Neuronal stem cell (in vitro differentiated cells): ENCODE results near the gene CRK.

Experiments used
- DNase-seq: peaks from one replicate; pipeline ENCODE4 v3.0.0-alpha.2; 2013; ENCODE audit warnings: low spot score
- H2AFZ ChIP-seq: one replicate; pipeline ENCODE4 v1.6.1; 2013; ENCODE audit warnings: mild to moderate bottlenecking, low read length, inconsistent platforms
- H2AK5ac ChIP-seq: 2 replicates; pipeline ENCODE4 v1.6.1; 2013; ENCODE audit warnings: low read depth, mild to moderate bottlenecking, inconsistent platforms, low read length, moderate library complexity, mixed read lengths
- H2BK120ac ChIP-seq: 2 replicates; pipeline ENCODE4 v1.6.1; 2013; ENCODE audit warnings: low read depth, mild to moderate bottlenecking, inconsistent platforms, low read length, moderate library complexity, mixed read lengths
- H2BK12ac ChIP-seq: one replicate; pipeline ENCODE4 v1.6.1; 2013; ENCODE audit warnings: low read length, inconsistent platforms
- H2BK15ac ChIP-seq: 2 replicates; pipeline ENCODE4 v1.6.1; 2013; ENCODE audit warnings: mild to moderate bottlenecking, low read length, inconsistent platforms, mixed read lengths
- H2BK5ac ChIP-seq: one replicate; pipeline ENCODE4 v1.6.1; 2013; ENCODE audit warnings: inconsistent platforms, mild to moderate bottlenecking, low read length, moderate library complexity
- H3K14ac ChIP-seq: one replicate; pipeline ENCODE4 v1.6.1; 2013; ENCODE audit warnings: low read length, inconsistent platforms
- H3K18ac ChIP-seq: 2 replicates; pipeline ENCODE4 v1.6.1; 2013; ENCODE audit warnings: low read length, inconsistent platforms
- H3K23ac ChIP-seq: 2 replicates; pipeline ENCODE4 v1.6.1; 2013; ENCODE audit warnings: low read depth, mild to moderate bottlenecking, mixed read lengths, low read length, inconsistent platforms; ENCODE audit not compliant: poor library complexity
- H3K27ac ChIP-seq: replicated peaks from 3 replicates; pipeline ENCODE4 v1.5.1; 2013; ENCODE audit warnings: low read length, inconsistent platforms
- H3K27me3 ChIP-seq, 3 experiments: 2 replicates each; pipeline ENCODE4 v1.6.1; 2013; ENCODE audit warnings: low read length in 3 of 3, mild to moderate bottlenecking in 2 of 3, inconsistent platforms in 1 of 3, low read depth in 1 of 3, mixed read lengths in 1 of 3, moderate library complexity in 1 of 3; ENCODE audit not compliant: control insufficient read depth in 3 of 3, insufficient read depth in 3 of 3
- H3K36me3 ChIP-seq, 2 donors: replicated peaks in 1 of 2; 2 replicates each; pipeline ENCODE4 v1.6.1; 2013; ENCODE audit warnings: low read length in 2 of 2; ENCODE audit not compliant: control insufficient read depth in 2 of 2, insufficient read depth in 2 of 2
- H3K4ac ChIP-seq: 2 replicates; pipeline ENCODE4 v1.6.1; 2013; ENCODE audit warnings: inconsistent platforms, mild to moderate bottlenecking, low read length, moderate library complexity
- H3K4me1 ChIP-seq, 2 donors: 1 replicate in 1 of 2; 2 replicates in 1 of 2; pipeline ENCODE4 v1.6.1; 2013; ENCODE audit warnings: low read length in 2 of 2, low read depth in 1 of 2; ENCODE audit not compliant: control insufficient read depth in 2 of 2, insufficient read depth in 1 of 2
- H3K4me2 ChIP-seq: one replicate; pipeline ENCODE4 v1.6.1; 2013; ENCODE audit warnings: mild to moderate bottlenecking, low read length, inconsistent platforms; ENCODE audit not compliant: insufficient read depth, poor library complexity, severe bottlenecking
- H3K4me3 ChIP-seq, 2 donors: 2 replicates each; pipeline ENCODE4 v1.5.1; 2013; ENCODE audit warnings: low read length in 2 of 2, mild to moderate bottlenecking in 2 of 2, inconsistent platforms in 1 of 2, moderate library complexity in 1 of 2
- H3K79me1 ChIP-seq: one replicate; pipeline ENCODE4 v1.6.1; 2013; ENCODE audit warnings: low read depth, mild to moderate bottlenecking, inconsistent platforms, low read length, moderate library complexity
- H3K9ac ChIP-seq: one replicate; pipeline ENCODE4 v1.6.1; 2013; ENCODE audit warnings: mild to moderate bottlenecking, low read depth, low read length, inconsistent platforms; ENCODE audit not compliant: poor library complexity
- H3K9me3 ChIP-seq, 2 donors: replicated peaks in 1 of 2; 2 replicates each; pipeline versions ENCODE3 to v1.6.1; 2013; ENCODE audit warnings: low read length in 2 of 2, mild to moderate bottlenecking in 2 of 2, inconsistent platforms in 1 of 2, low read depth in 1 of 2, mixed read lengths in 1 of 2, moderate library complexity in 1 of 2; ENCODE audit not compliant: control insufficient read depth in 2 of 2, insufficient read depth in 1 of 2
- H4K8ac ChIP-seq: one replicate; pipeline ENCODE4 v1.6.1; 2013; ENCODE audit warnings: low read depth, mild to moderate bottlenecking, inconsistent platforms, low read length, moderate library complexity
- H4K91ac ChIP-seq: one replicate; pipeline ENCODE4 v1.6.1; 2013; ENCODE audit warnings: low read length, low read depth, mild to moderate bottlenecking, inconsistent platforms; ENCODE audit not compliant: poor library complexity
- WGBS, 2 donors: extraction: QIAGEN DNeasy Blood & Tissue Kit; methylation state at CpG; one replicate each; pipeline ENCODE4 v1.1.7; 2013; ENCODE audit warnings: missing lambda C conversion rate in 2 of 2, mixed read lengths in 1 of 2; ENCODE audit not compliant: insufficient read length in 2 of 2, insufficient replicate concordance in 1 of 2; ENCODE audit errors: extremely low coverage in 2 of 2; 5-methylcytosine and 5-hydroxymethylcytosine counted together

Gene CRK

GRCh38 chr17:1475321-1475854 lies 19.4 kb upstream of the CRK start:
- no peaks in the 10 kb centered on the region for H3K27me3 ChIP-seq
- no peak overlapping the region for H2AK5ac ChIP-seq
- H3K27ac ChIP-seq = no peak overlapping the region
- H3K4me2 ChIP-seq = no peak overlapping the region
- DNase-seq = no peak
- H3K9ac ChIP-seq = no peak overlapping the region
- no peak overlapping the region for H2BK5ac ChIP-seq
- no peak overlapping the region for H3K14ac ChIP-seq
- no peak overlapping the region for H2AFZ ChIP-seq
- H3K9me3 ChIP-seq = no peaks in the 10 kb centered on the region
- H2BK120ac ChIP-seq = no peak overlapping the region
- H3K36me3 ChIP-seq = peaks cover 35 to 51% of the 10 kb centered on the region in 2 donors
- no peak overlapping the region for H3K4me3 ChIP-seq
- no peak overlapping the region for H3K4ac ChIP-seq
- no peak overlapping the region for H3K23ac ChIP-seq
- H3K79me1 ChIP-seq = peaks cover 6% of the 10 kb centered on the region
- no peak overlapping the region for H4K91ac ChIP-seq
- H2BK12ac ChIP-seq = no peak overlapping the region
- no peak overlapping the region for H2BK15ac ChIP-seq
- no peak overlapping the region for H4K8ac ChIP-seq
- H3K18ac ChIP-seq = no peak overlapping the region
- no CpG with 5 or more reads among the region's 15 CpGs for WGBS, 2 donors
- peaks cover 0 to 2% of the 10 kb centered on the region in 2 donors for H3K4me1 ChIP-seq

DNA sequence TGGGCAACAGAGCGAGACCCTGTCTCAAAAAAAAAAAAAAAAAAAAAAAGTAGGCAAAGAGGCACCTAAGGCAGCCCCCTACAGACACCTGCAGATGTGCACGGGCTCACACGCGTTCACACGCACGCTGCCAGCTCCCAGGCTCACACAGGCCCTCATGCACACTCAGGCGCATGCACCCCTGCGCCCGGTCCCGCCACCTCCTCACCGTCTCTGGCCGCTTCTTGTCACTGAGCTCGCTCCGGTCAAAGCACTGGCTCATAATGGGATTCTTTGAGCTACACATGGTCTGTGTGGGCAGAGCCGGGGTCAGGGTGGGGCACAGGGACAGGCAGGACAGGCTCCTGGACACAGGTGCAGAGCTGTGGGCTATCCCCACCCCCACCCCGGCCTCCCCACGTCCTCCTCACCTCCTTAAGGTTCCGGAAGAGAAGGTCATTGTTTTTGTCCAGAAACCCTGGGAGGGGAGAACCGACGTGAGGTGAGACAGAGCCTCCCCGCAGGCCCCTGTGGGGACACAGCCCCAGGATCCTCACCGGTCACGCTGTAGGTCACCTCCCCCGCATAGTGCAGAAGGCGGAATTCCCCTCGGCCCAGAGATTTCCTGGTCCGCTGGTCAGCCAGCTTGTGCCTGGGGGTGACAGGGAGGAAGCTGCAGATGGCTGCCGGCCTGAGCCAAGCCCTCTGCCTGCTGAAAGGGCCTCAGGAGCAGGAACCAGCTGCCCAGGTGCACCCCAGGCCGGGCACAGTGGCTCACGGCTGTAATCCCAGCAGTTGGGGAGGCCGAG lies 18.6 kb upstream of the CRK start:
- H3K18ac ChIP-seq = no peak overlapping the region
- H3K4me3 ChIP-seq = no peak overlapping the region
- no peak overlapping the region for H2BK5ac ChIP-seq
- no peak overlapping the region for H3K23ac ChIP-seq
- H3K4me1 ChIP-seq = peaks cover 0 to 2% of the 10 kb centered on the region in 2 donors
- H3K79me1 ChIP-seq = peaks cover 6% of the 10 kb centered on the region
- DNase-seq = no peak
- H2BK12ac ChIP-seq = no peak overlapping the region
- no peak overlapping the region for H3K4ac ChIP-seq
- H3K14ac ChIP-seq = no peak overlapping the region
- H3K4me2 ChIP-seq = no peak overlapping the region
- no peak overlapping the region for H2BK15ac ChIP-seq
- H2BK120ac ChIP-seq = no peak overlapping the region
- H3K9me3 ChIP-seq = no peaks in the 10 kb centered on the region
- H3K27me3 ChIP-seq = no peaks in the 10 kb centered on the region
- no peak overlapping the region for H2AFZ ChIP-seq
- no peak overlapping the region for H4K8ac ChIP-seq
- peaks cover 34 to 51% of the 10 kb centered on the region in 2 donors for H3K36me3 ChIP-seq
- H3K9ac ChIP-seq = peak overlapping the region; percentile 77
- H4K91ac ChIP-seq = no peak overlapping the region
- no peak overlapping the region for H2AK5ac ChIP-seq
- no peak overlapping the region for H3K27ac ChIP-seq
- no CpG with 5 or more reads among the region's 31 CpGs for WGBS, 2 donors

- Histone ChIP-seq H3K36me3 (peaks cover 41 to 54% of the 10 kb centered on the region in 2 donors), H3K27me3 (no peaks in the 10 kb centered on the region), H3K14ac (no peak overlapping the region), H3K18ac (no peak overlapping the region), H3K23ac (no peak overlapping the region), H4K8ac (no peak overlapping the region), H3K9me3 (peaks cover 0 to 5% of the 10 kb centered on the region in 2 donors), H3K27ac (no peak overlapping the region), H2AK5ac (no peak overlapping the region), H3K9ac (no peak overlapping the region), H2BK120ac (peak overlapping the region; percentile 47), H3K4me1 (peaks cover 0 to 3% of the 10 kb centered on the region in 2 donors), H3K4me2 (no peak overlapping the region), H3K4ac (no peak overlapping the region), H3K79me1 (peaks cover 6% of the 10 kb centered on the region), H2BK12ac (no peak overlapping the region), H4K91ac (no peak overlapping the region), H2BK15ac (no peak overlapping the region), H2AFZ (no peak overlapping the region), H3K4me3 (no peak overlapping the region), H2BK5ac (no peak overlapping the region)
- no CpG with 5 or more reads among the region's 10 CpGs for WGBS, 2 donors
- DNase-seq = no peak
Measured at GRCh38 chr17:1473841-1474240, 17.8 kb upstream of the CRK start.

- no peak overlapping the region for H2AK5ac ChIP-seq
- H3K23ac ChIP-seq = peak overlapping the region; percentile 80
- H3K9ac ChIP-seq = peak overlapping the region; percentile 21
- WGBS, 2 donors = no CpG with 5 or more reads among the region's 11 CpGs
- H3K4me1 ChIP-seq = peaks cover 0 to 8% of the 10 kb centered on the region in 2 donors
- H3K14ac ChIP-seq = no peak overlapping the region
- H3K79me1 ChIP-seq = peaks cover 10% of the 10 kb centered on the region
- no peak overlapping the region for H2BK12ac ChIP-seq
- H3K4me2 ChIP-seq = no peak overlapping the region
- H3K4ac ChIP-seq = no peak overlapping the region
- no peak overlapping the region for H3K4me3 ChIP-seq
- peak overlapping the region; percentile 38 for H3K18ac ChIP-seq
- H3K36me3 ChIP-seq = peaks cover 41 to 54% of the 10 kb centered on the region in 2 donors
- H2AFZ ChIP-seq = no peak overlapping the region
- H4K8ac ChIP-seq = no peak overlapping the region
- H4K91ac ChIP-seq = no peak overlapping the region
- H3K9me3 ChIP-seq = peaks cover 0 to 5% of the 10 kb centered on the region in 2 donors
- H2BK15ac ChIP-seq = no peak overlapping the region
- no peaks in the 10 kb centered on the region for H3K27me3 ChIP-seq
- H2BK120ac ChIP-seq = peak overlapping the region; percentile 47
- no peak for DNase-seq
- no peak overlapping the region for H3K27ac ChIP-seq
- H2BK5ac ChIP-seq = no peak overlapping the region
Measured at GRCh38 chr17:1473170-1473569, 17.1 kb upstream of the CRK start.
